HPDE6-E6E7 (cell line): ENCODE measurements around the gene DMTF1.
"Not testable (repeated sequence)": the region's sequence is repeated elsewhere in the genome, so short reads cannot be mapped to it uniquely, and the experiment has no call there.

Experiments
- DNase-seq: peaks from one replicate; pipeline ENCODE4 v3.0.0; 2011; ENCODE audit warnings: missing footprints; ENCODE audit errors: extremely low spot score

The DMTF1 gene

DNA sequence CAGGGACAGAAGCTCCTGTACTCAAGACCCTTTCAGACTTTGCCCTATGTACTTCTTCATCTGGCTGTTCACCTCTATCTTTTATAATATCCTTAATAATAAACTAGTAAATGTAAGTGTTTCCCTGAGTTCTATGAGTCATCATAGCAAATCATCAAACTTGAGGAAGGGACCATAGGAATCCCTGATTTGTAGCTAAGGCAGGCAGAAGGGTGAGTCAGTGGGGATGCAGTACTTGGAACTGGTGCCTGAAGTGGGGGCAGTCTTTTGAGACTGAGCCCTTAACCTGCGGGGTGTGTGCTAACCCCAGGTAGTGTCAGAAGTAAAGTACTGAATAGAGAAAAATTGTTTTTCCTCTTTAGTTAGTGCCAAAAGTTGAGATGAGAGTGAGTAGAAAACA, 73.4 kb downstream of the DMTF1 start:
- peak; percentile 27 for DNase-seq

DNA sequence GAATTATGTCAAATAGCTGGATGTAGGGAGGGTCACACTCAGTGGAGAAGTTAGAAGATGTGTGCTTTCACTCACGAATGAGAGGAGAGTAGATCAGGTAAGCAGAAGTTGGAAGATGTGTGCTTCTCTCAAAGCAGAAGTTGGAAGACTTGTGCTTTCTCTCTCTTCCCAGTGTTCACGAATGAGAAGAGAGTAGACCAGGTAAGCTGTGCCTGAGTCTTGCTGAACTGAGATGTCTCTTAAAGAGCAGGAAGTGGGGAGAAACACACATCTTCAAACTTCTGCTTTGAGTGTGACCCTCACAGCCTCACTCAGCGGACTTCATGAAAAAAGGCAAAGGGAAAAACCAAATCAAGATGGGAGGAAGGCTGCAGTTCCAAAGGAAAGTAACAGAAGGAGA, 74.2 kb downstream of the DMTF1 start:
- no peak for DNase-seq

- DNase-seq: no peak
Measured at GRCh38 chr7:87231258-87231657, 79.0 kb downstream of the DMTF1 start.

GRCh38 chr7:87231711-87232110, 79.5 kb downstream of the DMTF1 start:
- DNase-seq: no peak

DNA sequence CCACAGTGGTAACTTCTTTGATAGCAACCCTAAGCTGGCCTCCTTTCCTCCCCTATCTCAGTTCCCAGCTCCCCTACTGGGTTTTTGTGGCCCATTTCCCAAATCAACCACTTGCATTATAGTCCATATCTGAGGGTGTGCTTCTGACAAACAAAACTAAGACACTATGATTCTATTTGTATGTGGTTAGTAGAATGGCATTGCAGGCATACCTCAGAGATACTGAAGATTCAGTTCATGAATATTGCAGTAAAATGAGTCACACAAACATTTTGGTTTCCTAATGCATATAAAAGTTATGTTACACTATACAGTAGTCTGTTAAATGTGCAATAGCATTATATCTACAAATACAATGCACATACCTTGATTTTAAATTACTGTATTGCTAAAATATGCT, 82.7 kb downstream of the DMTF1 start:
- DNase-seq: no peak

GRCh38 chr7:87238464-87239051, 86.3 kb downstream of the DMTF1 start:
- DNase-seq: not testable (repeated sequence)

DNA sequence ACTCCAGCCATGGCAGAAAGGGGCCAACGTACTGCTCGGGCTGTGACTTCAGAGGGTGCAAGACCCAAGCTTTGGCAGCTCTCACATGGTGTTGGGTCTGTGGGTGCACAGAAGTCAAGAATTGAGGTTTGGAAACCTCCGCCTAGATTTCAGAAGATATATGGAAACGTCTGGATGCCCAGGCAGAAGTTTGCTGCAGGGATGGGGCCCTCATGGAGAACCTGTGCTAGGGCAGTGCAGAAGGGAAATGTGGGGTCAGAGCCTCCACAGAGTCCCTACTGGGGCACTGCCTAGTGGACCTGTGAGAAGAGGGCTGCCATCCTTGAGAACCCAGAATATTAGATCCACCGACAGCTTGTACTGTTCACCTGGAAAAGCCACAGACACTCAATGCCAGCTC, 93.4 kb downstream of the DMTF1 start:
- DNase-seq: not testable (repeated sequence)
